WTC11 (cell line): ENCODE data around the gene ZXDC. TPM values are rescaled to one million over a fixed set of nuclear protein-coding genes. Genes with fewer than 3 reads are reported as not detected.

Source experiments
- ATAC-seq: fragments of 200-7000 bp; cut with Tn5 transposase; 2 replicates; pipeline ENCODE4 v1.10.0; 2021; ENCODE audit warnings: mild to moderate bottlenecking, moderate library complexity
- CTCF ChIA-PET: fragments of 300-600 bp; sonication (Branson Sonifier 250); formaldehyde crosslinking; loops from one replicate; lab custom pipeline; 2021; ENCODE audit warnings: antibody characterized with exemption; lab: Charles Lee
- POLR2A ChIA-PET: fragments of 350-600 bp; sonication (Branson Sonifier 250); formaldehyde crosslinking; loops from one replicate; lab custom pipeline; 2021; ENCODE audit warnings: antibody characterized with exemption; lab: Charles Lee
- DNase-seq: peaks from one replicate; pipeline ENCODE4 v3.0.0; 2021; ENCODE audit warnings: low spot score
- H3K27ac Mint-ChIP-seq: 2 replicates; pipeline ENCODE4 v1.8.0; 2021; ENCODE audit warnings: mixed read lengths
- H3K27me3 Mint-ChIP-seq: 2 replicates; pipeline ENCODE4 v1.8.0; 2021; ENCODE audit warnings: low read depth, mild to moderate bottlenecking, moderate library complexity, mixed read lengths
- H3K36me3 Mint-ChIP-seq: 2 replicates; pipeline ENCODE4 v1.8.0; 2021; ENCODE audit warnings: mixed read lengths
- H3K4me1 Mint-ChIP-seq: 2 replicates; pipeline ENCODE4 v1.8.0; 2022; ENCODE audit warnings: mixed read lengths
- H3K4me3 Mint-ChIP-seq: 2 replicates; pipeline ENCODE4 v1.8.0; 2021; ENCODE audit warnings: mild to moderate bottlenecking, moderate library complexity, mixed read lengths
- H3K9me3 Mint-ChIP-seq: 2 replicates; pipeline ENCODE4 v1.8.0; 2021; ENCODE audit warnings: mixed read lengths
- AR ChIP-seq: fragments of 250-450 bp; sonication (Bioruptor Pico); IDR thresholded peaks from 2 replicates; pipeline ENCODE4 v1.9.0; 2021; ENCODE audit warnings: mild to moderate bottlenecking
- ATF6 ChIP-seq: sonication (generic); formaldehyde crosslinking; IDR thresholded peaks from 2 replicates; pipeline ENCODE4 v1.8.1; 2023; ENCODE audit warnings: mild to moderate bottlenecking, missing genetic modification reagents
- CDX4 ChIP-seq: fragments of 250-450 bp; sonication (Bioruptor Pico); IDR thresholded peaks from 2 replicates; pipeline ENCODE4 v1.9.0; 2021; ENCODE audit warnings: moderate library complexity, mild to moderate bottlenecking, inconsistent platforms, borderline replicate concordance
- CREB1 ChIP-seq: sonication (generic); formaldehyde crosslinking; IDR thresholded peaks from 2 replicates; pipeline ENCODE4 v1.8.0; 2023; ENCODE audit warnings: mild to moderate bottlenecking, missing genetic modification reagents
- GTF2I ChIP-seq: fragments of 250-450 bp; sonication (Bioruptor Pico); conservative IDR thresholded peaks from 2 replicates; pipeline ENCODE4 v1.4.0; 2021; ENCODE audit warnings: mild to moderate bottlenecking
- HMGA2 ChIP-seq: fragments of 250-450 bp; sonication (Bioruptor Pico); IDR thresholded peaks from 2 replicates; pipeline ENCODE4 v1.4.0; 2021; ENCODE audit warnings: mild to moderate bottlenecking, moderate library complexity
- IRF2 ChIP-seq: sonication (generic); formaldehyde crosslinking; IDR thresholded peaks from 2 replicates; pipeline ENCODE4 v1.8.0; 2022; ENCODE audit warnings: low read depth, missing genetic modification reagents, borderline replicate concordance
- NFATC4 ChIP-seq: fragments of 250-450 bp; sonication (Bioruptor Pico); IDR thresholded peaks from 2 replicates; pipeline ENCODE4 v1.9.0; 2021; ENCODE audit warnings: mild to moderate bottlenecking
- NFYB ChIP-seq: sonication (generic); formaldehyde crosslinking; conservative IDR thresholded peaks from 2 replicates; pipeline ENCODE4 v1.8.0; 2022; ENCODE audit warnings: low read depth, missing genetic modification reagents
- PRDM15 ChIP-seq: sonication (generic); formaldehyde crosslinking; IDR thresholded peaks from 2 replicates; pipeline ENCODE4 v1.8.0; 2022; ENCODE audit warnings: missing genetic modification reagents
- RORB ChIP-seq: fragments of 250-450 bp; sonication (Bioruptor Pico); IDR thresholded peaks from 2 replicates; pipeline ENCODE4 v1.9.0; 2021; ENCODE audit warnings: mild to moderate bottlenecking
- SMAD3 ChIP-seq: sonication (generic); formaldehyde crosslinking; IDR thresholded peaks from 2 replicates; pipeline ENCODE4 v1.8.0; 2022; ENCODE audit warnings: missing genetic modification reagents, mild to moderate bottlenecking, borderline replicate concordance
- TEAD4 ChIP-seq: sonication (generic); formaldehyde crosslinking; IDR thresholded peaks from 2 replicates; pipeline ENCODE4 v1.8.0; 2022; ENCODE audit warnings: mild to moderate bottlenecking, missing genetic modification reagents
- USF1 ChIP-seq: sonication (generic); formaldehyde crosslinking; IDR thresholded peaks from 2 replicates; pipeline ENCODE4 v1.8.0; 2022; ENCODE audit warnings: mild to moderate bottlenecking, missing genetic modification reagents
- USF2 ChIP-seq: sonication (generic); formaldehyde crosslinking; IDR thresholded peaks from 2 replicates; pipeline ENCODE4 v1.8.1; 2023; ENCODE audit warnings: mild to moderate bottlenecking, missing genetic modification reagents, moderate library complexity
- ZMAT4 ChIP-seq: fragments of 250-450 bp; sonication (Bioruptor Pico); IDR thresholded peaks from 2 replicates; pipeline ENCODE4 v1.9.0; 2021; ENCODE audit warnings: mild to moderate bottlenecking
- ZNF317 ChIP-seq: sonication (generic); formaldehyde crosslinking; IDR thresholded peaks from 2 replicates; pipeline ENCODE4 v1.8.1; 2023; ENCODE audit warnings: low read depth, mild to moderate bottlenecking, moderate library complexity, missing genetic modification reagents, borderline replicate concordance
- total RNA-seq: library from RNA; stranded (reverse); gene quantifications from 3 replicates; pipeline ENCODE4 v1.2.3, GENCODE V29; 2021

Gene ZXDC
- total RNA-seq, 1 experiment from 2014 or later, result 34.7 TPM

- DNase-seq (no peak), ATAC-seq (no peak)
- Mint-ChIP-seq H3K36me3 (no peaks in the 10 kb centered on the region), H3K4me3 (no peak overlapping the region), H3K27me3 (peaks cover 23% of the 10 kb centered on the region), H3K27ac (no peak overlapping the region), H3K4me1 (peaks cover 22% of the 10 kb centered on the region), H3K9me3 (no peaks in the 10 kb centered on the region)
- CTCF ChIA-PET, result no interaction called here
- POLR2A ChIA-PET, result no interaction called here
- TF ChIP-seq CDX4 (CRISPR knock-in tag) (no peak), GTF2I (CRISPR knock-in tag) (no peak), HMGA2 (CRISPR knock-in tag) (no peak), NFATC4 (CRISPR knock-in tag) (no peak), IRF2 (CRISPR knock-in tag) (no peak), NFYB (CRISPR knock-in tag) (no peak), USF2 (CRISPR knock-in tag) (no peak), USF1 (CRISPR knock-in tag) (no peak), ATF6 (CRISPR knock-in tag) (no peak)
Measured at GRCh38 chr3:126399351-126399735, 76.3 kb downstream of the ZXDC start.

- ATAC-seq, result no peak
- Mint-ChIP-seq H3K4me3 (no peak overlapping the region), H3K36me3 (no peaks in the 10 kb centered on the region), H3K27me3 (peaks cover 30% of the 10 kb centered on the region)
- CTCF ChIA-PET, result no interaction called here
- TF ChIP-seq ZNF317 (CRISPR knock-in tag) (no peak), ZMAT4 (CRISPR knock-in tag) (no peak), AR (CRISPR knock-in tag) (no peak), TEAD4 (no peak), NFYB (CRISPR knock-in tag) (no peak), CREB1 (no peak), SMAD3 (CRISPR knock-in tag) (no peak), RORB (CRISPR knock-in tag) (no peak), PRDM15 (CRISPR knock-in tag) (no peak)
- TF ChIP-seq, all 79 proteins: peak for 0
- H3K27ac Mint-ChIP-seq, result no peak overlapping the region
- DNase-seq, result no peak
- H3K4me1 Mint-ChIP-seq, result peaks cover 24% of the 10 kb centered on the region
- no peaks in the 10 kb centered on the region for H3K9me3 Mint-ChIP-seq
- POLR2A ChIA-PET, result interaction anchor here (0.7 kb wide), 1 partner anchor 153 kb away, joined by 3 read pairs; no protein-coding TSS in a partner anchor
Measured at GRCh38 chr3:126398423-126399350, 77.0 kb downstream of the ZXDC start.
